PC-9 (cell line): Measurements from ENCODE around the gene MAPK10. TPM values are rescaled to one million over a fixed set of nuclear protein-coding genes. Genes with fewer than 3 reads are reported as not detected.

Source experiments
- BruUV-seq: library from RNA; stranded (reverse); fragments of 400-500 nt; replicated peaks from 2 replicates; lab custom pipeline; 2021; lab: Mats Ljungman, UMichigan
- CTCF ChIA-PET: fragments of 300-600 bp; sonication (Branson Sonifier 250); formaldehyde crosslinking; loops from one replicate; lab custom pipeline; 2022; ENCODE audit warnings: antibody characterized with exemption; lab: Charles Lee
- POLR2A ChIA-PET: fragments of 300-600 bp; sonication (Branson Sonifier 250); formaldehyde crosslinking; loops from one replicate; lab custom pipeline; 2022; ENCODE audit warnings: antibody characterized with exemption; ENCODE audit not compliant: unreplicated experiment; lab: Charles Lee
- DNase-seq, 2 experiments: peaks; one replicate each; pipeline versions ENCODE4 v3.0.0 to v3.0.0-alpha.2; 2015 to 2022; ENCODE audit warnings: mixed read lengths in 1 of 2
- H2AFZ ChIP-seq: fragments of 200-600 bp; sonication (generic); 2 replicates; pipeline ENCODE4 v1.8.1; 2017; ENCODE audit warnings: antibody characterized with exemption
- H3F3A ChIP-seq: fragments of 200-600 bp; sonication (generic); 2 replicates; pipeline ENCODE4 v1.8.1; 2017; ENCODE audit warnings: antibody characterized with exemption, mild to moderate bottlenecking, low read depth; ENCODE audit not compliant: insufficient read depth
- H3K27ac ChIP-seq: fragments of 200-600 bp; sonication (generic); 2 replicates; pipeline ENCODE4 v1.6.1; 2016; ENCODE audit warnings: mixed run types
- H3K27me3 ChIP-seq: fragments of 200-600 bp; sonication (generic); 2 replicates; pipeline ENCODE4 v1.6.1; 2016; ENCODE audit warnings: low read depth, mixed run types; ENCODE audit not compliant: insufficient read depth
- H3K36me3 ChIP-seq: fragments of 200-600 bp; sonication (generic); 2 replicates; pipeline ENCODE4 v1.6.1; 2016; ENCODE audit warnings: low read depth, mixed run types
- H3K4me1 ChIP-seq: fragments of 200-600 bp; sonication (generic); replicated peaks from 2 replicates; pipeline ENCODE4 v1.6.1; 2016; ENCODE audit warnings: mixed run types; ENCODE audit not compliant: insufficient read depth
- H3K4me2 ChIP-seq: fragments of 200-600 bp; sonication (generic); 2 replicates; pipeline ENCODE4 v1.6.1; 2017; ENCODE audit warnings: mixed run types
- H3K4me3 ChIP-seq: fragments of 200-600 bp; sonication (generic); 2 replicates; pipeline ENCODE4 v1.6.1; 2016; ENCODE audit warnings: mixed run types
- H3K79me2 ChIP-seq: fragments of 200-600 bp; sonication (generic); 2 replicates; pipeline ENCODE4 v1.6.1; 2017; ENCODE audit warnings: low read depth, mixed run types
- H3K9me2 ChIP-seq: fragments of 200-600 bp; sonication (generic); 2 replicates; pipeline ENCODE4 v1.8.1; 2017; ENCODE audit warnings: mild to moderate bottlenecking; ENCODE audit not compliant: insufficient read depth
- H3K9me3 ChIP-seq: fragments of 200-600 bp; sonication (generic); 2 replicates; pipeline ENCODE4 v1.8.1; 2016; ENCODE audit warnings: low read depth; ENCODE audit not compliant: insufficient read depth
- H4K20me1 ChIP-seq: fragments of 200-600 bp; sonication (generic); 2 replicates; pipeline ENCODE4 v1.8.1; 2017; ENCODE audit not compliant: insufficient read depth
- EZH2 ChIP-seq: fragments of 200-600 bp; sonication (generic); IDR thresholded peaks from 2 replicates; pipeline ENCODE4 v1.8.0; 2017; ENCODE audit warnings: antibody characterized with exemption, low read depth
- intact Hi-C: fragments of 100-400 bp; cut with micrococcal nuclease; formaldehyde crosslinking; loops from one replicate; pipeline ENCODE4 v1.10.0; 2022; ENCODE audit not compliant: unreplicated experiment
- total RNA-seq: library from RNA; stranded (reverse); gene quantifications from 2 replicates; pipeline ENCODE4 v1.2.3, GENCODE V29; 2021
- TF ChIP-seq, protein P1 (sequence below): fragments of 200-600 bp; sonication (generic); conservative IDR thresholded peaks from 2 replicates; pipeline ENCODE4 v1.6.1; 2017; ENCODE audit warnings: mixed run types, antibody characterized with exemption, mild to moderate bottlenecking, moderate library complexity

MAPK10 gene
- total RNA-seq, 1 experiment from 2014 or later = 4.2 TPM

- POLR2A ChIA-PET = no interaction called here
- CTCF ChIA-PET = no interaction called here
- TF ChIP-seq, protein P1, sequence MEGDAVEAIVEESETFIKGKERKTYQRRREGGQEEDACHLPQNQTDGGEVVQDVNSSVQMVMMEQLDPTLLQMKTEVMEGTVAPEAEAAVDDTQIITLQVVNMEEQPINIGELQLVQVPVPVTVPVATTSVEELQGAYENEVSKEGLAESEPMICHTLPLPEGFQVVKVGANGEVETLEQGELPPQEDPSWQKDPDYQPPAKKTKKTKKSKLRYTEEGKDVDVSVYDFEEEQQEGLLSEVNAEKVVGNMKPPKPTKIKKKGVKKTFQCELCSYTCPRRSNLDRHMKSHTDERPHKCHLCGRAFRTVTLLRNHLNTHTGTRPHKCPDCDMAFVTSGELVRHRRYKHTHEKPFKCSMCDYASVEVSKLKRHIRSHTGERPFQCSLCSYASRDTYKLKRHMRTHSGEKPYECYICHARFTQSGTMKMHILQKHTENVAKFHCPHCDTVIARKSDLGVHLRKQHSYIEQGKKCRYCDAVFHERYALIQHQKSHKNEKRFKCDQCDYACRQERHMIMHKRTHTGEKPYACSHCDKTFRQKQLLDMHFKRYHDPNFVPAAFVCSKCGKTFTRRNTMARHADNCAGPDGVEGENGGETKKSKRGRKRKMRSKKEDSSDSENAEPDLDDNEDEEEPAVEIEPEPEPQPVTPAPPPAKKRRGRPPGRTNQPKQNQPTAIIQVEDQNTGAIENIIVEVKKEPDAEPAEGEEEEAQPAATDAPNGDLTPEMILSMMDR = no peak
- TF ChIP-seq EZH2 = no peak
- no peak overlapping the region for H3K4me2 ChIP-seq
- BruUV-seq = no TSS peak
- no peaks in the 10 kb centered on the region for H3K9me3 ChIP-seq
- H3K4me1 ChIP-seq = no peaks in the 10 kb centered on the region
- intact Hi-C loops = no loop called here
- H4K20me1 ChIP-seq = no peaks in the 10 kb centered on the region
- no peaks in the 10 kb centered on the region for H3F3A ChIP-seq
- H3K9me2 ChIP-seq = no peaks in the 10 kb centered on the region
- no peaks in the 10 kb centered on the region for H3K36me3 ChIP-seq
- DNase-seq = no peak
- H3K79me2 ChIP-seq = no peaks in the 10 kb centered on the region
- H3K27me3 ChIP-seq = no peaks in the 10 kb centered on the region
- H2AFZ ChIP-seq = no peak overlapping the region
- no peak overlapping the region for H3K27ac ChIP-seq
- H3K4me3 ChIP-seq = no peak overlapping the region
These were observed 8.6 kb upstream of the MAPK10 start for GRCh38 chr4:86368433-86368832.

GRCh38 chr4:86367577-86367976 lies 7.7 kb upstream of the MAPK10 start:
- H3K4me3 ChIP-seq = no peak overlapping the region
- H3K27ac ChIP-seq = no peak overlapping the region
- no peak overlapping the region for H2AFZ ChIP-seq
- no TSS peak for BruUV-seq
- no peaks in the 10 kb centered on the region for H3K9me3 ChIP-seq
- no peaks in the 10 kb centered on the region for H3K36me3 ChIP-seq
- H3K9me2 ChIP-seq = no peaks in the 10 kb centered on the region
- TF ChIP-seq, protein P1 = no peak
- TF ChIP-seq EZH2 = no peak
- H4K20me1 ChIP-seq = no peaks in the 10 kb centered on the region
- H3K79me2 ChIP-seq = no peaks in the 10 kb centered on the region
- no peak overlapping the region for H3K4me2 ChIP-seq
- intact Hi-C loops = no loop called here
- DNase-seq = no peak
- H3F3A ChIP-seq = no peaks in the 10 kb centered on the region
- CTCF ChIA-PET = no interaction called here
- no peaks in the 10 kb centered on the region for H3K4me1 ChIP-seq
- H3K27me3 ChIP-seq = no peaks in the 10 kb centered on the region
- POLR2A ChIA-PET = no interaction called here

GRCh38 chr4:86366920-86367319 lies 7.1 kb upstream of the MAPK10 start:
- POLR2A ChIA-PET = no interaction called here
- H3K79me2 ChIP-seq = no peaks in the 10 kb centered on the region
- no peaks in the 10 kb centered on the region for H3K9me3 ChIP-seq
- no peak for DNase-seq
- no peaks in the 10 kb centered on the region for H3K4me1 ChIP-seq
- no peaks in the 10 kb centered on the region for H3K27me3 ChIP-seq
- H3K36me3 ChIP-seq = no peaks in the 10 kb centered on the region
- no peaks in the 10 kb centered on the region for H3K9me2 ChIP-seq
- no peak overlapping the region for H3K4me3 ChIP-seq
- no peak overlapping the region for H3K27ac ChIP-seq
- H3F3A ChIP-seq = no peaks in the 10 kb centered on the region
- BruUV-seq = no TSS peak
- intact Hi-C loops = no loop called here
- H3K4me2 ChIP-seq = no peak overlapping the region
- H4K20me1 ChIP-seq = no peaks in the 10 kb centered on the region
- CTCF ChIA-PET = no interaction called here
- no peak for TF ChIP-seq EZH2
- TF ChIP-seq, protein P1 = no peak
- H2AFZ ChIP-seq = no peak overlapping the region
